Measurements from ENCODE around the gene KRT222.

DNA sequence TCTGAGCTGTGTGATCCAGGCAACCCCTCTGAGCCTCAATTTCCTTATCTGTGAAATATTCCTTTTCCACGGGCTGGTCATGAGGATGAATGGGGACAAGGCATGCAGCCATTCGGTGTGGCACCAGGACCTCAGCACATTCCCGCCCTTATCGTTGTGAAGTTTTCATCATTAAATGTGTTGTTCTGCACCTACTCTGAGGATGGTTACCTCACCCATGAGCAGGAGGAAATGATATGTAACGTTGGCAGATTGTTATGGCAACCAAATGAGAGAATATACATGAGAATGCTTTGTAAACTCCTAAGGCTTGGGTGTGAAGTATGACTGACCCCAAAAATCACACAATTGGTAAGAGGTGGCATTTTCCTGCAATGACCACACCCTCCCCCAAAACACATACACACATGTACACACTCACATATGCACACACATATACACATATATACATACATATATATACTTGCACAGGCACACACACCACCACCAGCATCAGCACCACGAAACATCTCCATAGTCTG lies 56.9 kb downstream of the KRT222 start:
- no peak for TF ChIP-seq CTCF (IDR thresholded peaks at IDR 0.05)
- no peak for TF ChIP-seq EP300 (IDR thresholded peaks at IDR 0.05)
- TF ChIP-seq POLR2AphosphoS5 (IDR thresholded peaks at IDR 0.05), result no peak
- no peak for TF ChIP-seq POLR2A (IDR thresholded peaks at IDR 0.05)
